Neural progenitor cell (in vitro differentiated cells): Measurements from ENCODE around the gene ZNF682. TPM values are rescaled to one million over a fixed set of nuclear protein-coding genes. Genes with fewer than 3 reads are reported as not detected.
"Not testable (repeated sequence)": the region's sequence is repeated elsewhere in the genome, so short reads cannot be mapped to it uniquely, and the experiment has no call there.

ENCODE experiments used
- DNase-seq: peaks from one replicate; pipeline ENCODE4 v3.0.0-alpha.2; 2016; ENCODE audit warnings: low spot score
- H2AFZ ChIP-seq: fragments of 200-600 bp; sonication (generic); replicated peaks from 2 replicates; pipeline ENCODE4 v1.6.1; 2016; ENCODE audit warnings: antibody characterized with exemption
- H3F3A ChIP-seq: fragments of 200-600 bp; sonication (generic); 2 replicates; pipeline ENCODE4 v1.6.1; 2016; ENCODE audit warnings: antibody characterized with exemption, low read depth
- H3K27ac ChIP-seq: fragments of 200-600 bp; sonication (generic); 2 replicates; pipeline ENCODE4 v1.5.1; 2016; ENCODE audit warnings: mild to moderate bottlenecking
- H3K27me3 ChIP-seq: fragments of 200-600 bp; sonication (generic); 2 replicates; pipeline ENCODE4 v1.6.1; 2016; ENCODE audit warnings: mild to moderate bottlenecking, moderate library complexity
- H3K36me3 ChIP-seq: fragments of 200-600 bp; sonication (generic); 2 replicates; pipeline ENCODE4 v1.5.1; 2016
- H3K4me1 ChIP-seq: fragments of 200-600 bp; sonication (generic); 2 replicates; pipeline ENCODE4 v1.6.1; 2016; ENCODE audit warnings: mixed run types
- H3K4me2 ChIP-seq: fragments of 200-600 bp; sonication (generic); 2 replicates; pipeline ENCODE4 v1.6.1; 2016
- H3K4me3 ChIP-seq: fragments of 200-600 bp; sonication (generic); 2 replicates; pipeline ENCODE4 v1.5.1; 2016
- H3K79me2 ChIP-seq: fragments of 200-600 bp; sonication (generic); 2 replicates; pipeline ENCODE4 v1.6.1; 2016; ENCODE audit warnings: low read depth
- H3K9ac ChIP-seq: fragments of 200-600 bp; sonication (generic); 2 replicates; pipeline ENCODE4 v1.6.1; 2016
- H3K9me3 ChIP-seq: fragments of 200-600 bp; sonication (generic); 2 replicates; pipeline ENCODE4 v1.5.1; 2016; ENCODE audit warnings: low read depth
- H4K20me1 ChIP-seq: fragments of 200-600 bp; sonication (generic); 2 replicates; pipeline ENCODE4 v1.6.1; 2016; ENCODE audit warnings: low read depth
- H3K27ac Mint-ChIP-seq: 3 replicates; pipeline ENCODE4 v1.8.0; 2021; ENCODE audit warnings: mixed read lengths
- H3K27me3 Mint-ChIP-seq: 2 replicates; pipeline ENCODE4 v1.8.0; 2022; ENCODE audit warnings: low read depth, mild to moderate bottlenecking, inconsistent platforms, moderate library complexity, mixed read lengths; ENCODE audit not compliant: insufficient read depth
- H3K36me3 Mint-ChIP-seq: 3 replicates; pipeline ENCODE4 v1.8.0; 2021; ENCODE audit warnings: mixed read lengths
- H3K4me1 Mint-ChIP-seq: 3 replicates; pipeline ENCODE4 v1.8.0; 2021; ENCODE audit warnings: mixed read lengths
- H3K4me3 Mint-ChIP-seq: 3 replicates; pipeline ENCODE4 v1.8.0; 2021; ENCODE audit warnings: mild to moderate bottlenecking, moderate library complexity, mixed read lengths
- H3K9me3 Mint-ChIP-seq: 3 replicates; pipeline ENCODE4 v1.8.0; 2020; ENCODE audit warnings: mixed read lengths
- CTCF ChIP-seq: fragments of 200-600 bp; sonication (generic); IDR thresholded peaks from 2 replicates; pipeline ENCODE4 v1.5.1; 2017; ENCODE audit warnings: antibody characterized with exemption, mild to moderate bottlenecking
- EZH2 ChIP-seq: fragments of 200-600 bp; sonication (generic); IDR thresholded peaks from 2 replicates; pipeline ENCODE4 v1.6.1; 2017; ENCODE audit warnings: antibody characterized with exemption, mild to moderate bottlenecking, moderate library complexity
- EZH2phosphoT487 ChIP-seq: fragments of 200-600 bp; sonication (generic); IDR thresholded peaks from 2 replicates; pipeline ENCODE4 v1.6.1; 2017; ENCODE audit warnings: antibody characterized with exemption
- total RNA-seq: library from RNA; depleted of rRNA; stranded (reverse); fragments of >200 nt; gene quantifications from 2 replicates; pipeline ENCODE4 v1.2.3, GENCODE V29; 2015; ENCODE audit warnings: low replicate concordance

Gene ZNF682
- total RNA-seq, 1 donor from 2014 or later, result 26.9 TPM

- no peaks in the 10 kb centered on the region for H3K4me1 Mint-ChIP-seq
- H3K27me3 ChIP-seq, result peaks cover 15% of the 10 kb centered on the region
Observed at GRCh38 chr19:20066861-20067260, 27.6 kb upstream of the ZNF682 start.

GRCh38 chr19:20060282-20060681 lies 21.0 kb upstream of the ZNF682 start:
- no peak for DNase-seq
- peaks cover 14% of the 10 kb centered on the region for H3K9me3 Mint-ChIP-seq
- Histone ChIP-seq H3F3A (no peaks in the 10 kb centered on the region), H4K20me1 (no peaks in the 10 kb centered on the region), H2AFZ (no peak overlapping the region), H3K27me3 (no peaks in the 10 kb centered on the region), H3K4me2 (no peak overlapping the region), H3K4me1 (no peaks in the 10 kb centered on the region), H3K4me3 (no peak overlapping the region), H3K9me3 (no peaks in the 10 kb centered on the region), H3K79me2 (no peaks in the 10 kb centered on the region), H3K36me3 (no peaks in the 10 kb centered on the region), H3K9ac (no peak overlapping the region), H3K27ac (no peak overlapping the region)
- no peak overlapping the region for H3K27ac Mint-ChIP-seq
- no peaks in the 10 kb centered on the region for H3K4me1 Mint-ChIP-seq
- peaks cover 10% of the 10 kb centered on the region for H3K27me3 Mint-ChIP-seq
- no peak overlapping the region for H3K4me3 Mint-ChIP-seq
- H3K36me3 Mint-ChIP-seq, result no peaks in the 10 kb centered on the region
- TF ChIP-seq EZH2phosphoT487 (no peak), EZH2 (no peak), CTCF (no peak)

More at GRCh38 chr19:20066861-20067260, 27.6 kb upstream of the ZNF682 start:
- H3K27me3 Mint-ChIP-seq, result peaks cover 4% of the 10 kb centered on the region
- no peak overlapping the region for H3K27ac Mint-ChIP-seq
- no peaks in the 10 kb centered on the region for H3K9me3 ChIP-seq
- peaks cover 5% of the 10 kb centered on the region for H3K4me1 ChIP-seq
- H3K9ac ChIP-seq, result no peak overlapping the region
- H2AFZ ChIP-seq, result no peak overlapping the region
- no peak overlapping the region for H3K4me3 ChIP-seq
- H3K79me2 ChIP-seq, result no peaks in the 10 kb centered on the region
- no peaks in the 10 kb centered on the region for H3F3A ChIP-seq
- H3K36me3 ChIP-seq, result no peaks in the 10 kb centered on the region
- no peak for DNase-seq
- no peak overlapping the region for H3K27ac ChIP-seq
- no peak overlapping the region for H3K4me3 Mint-ChIP-seq
- no peaks in the 10 kb centered on the region for H4K20me1 ChIP-seq
- no peak overlapping the region for H3K4me2 ChIP-seq
- TF ChIP-seq EZH2phosphoT487 (no peak), EZH2 (no peak), CTCF (no peak)
- H3K36me3 Mint-ChIP-seq, result no peaks in the 10 kb centered on the region
- peaks cover 44% of the 10 kb centered on the region for H3K9me3 Mint-ChIP-seq

- H3K27ac ChIP-seq, H4K20me1 ChIP-seq, H3K27me3 ChIP-seq, H3K4me1 Mint-ChIP-seq, DNase-seq, H3K4me2 ChIP-seq, H3K36me3 ChIP-seq, H3K36me3 Mint-ChIP-seq, H3K4me1 ChIP-seq, H3K9me3 ChIP-seq, H3K79me2 ChIP-seq, H3F3A ChIP-seq, H3K9ac ChIP-seq, H3K27me3 Mint-ChIP-seq, H3K4me3 ChIP-seq, H3K27ac Mint-ChIP-seq, H3K4me3 Mint-ChIP-seq, H2AFZ ChIP-seq, H3K9me3 Mint-ChIP-seq: not testable (repeated sequence)
Observed at GRCh38 chr19:20058738-20059137, 19.4 kb upstream of the ZNF682 start.

GRCh38 chr19:20051841-20052768 lies 12.8 kb upstream of the ZNF682 start:
- Mint-ChIP-seq H3K36me3 (no peaks in the 10 kb centered on the region), H3K27me3 (peaks cover 3% of the 10 kb centered on the region), H3K27ac (peak overlapping the region; percentile 94), H3K4me3 (peak overlapping the region; percentile 93), H3K9me3 (peaks cover 26% of the 10 kb centered on the region), H3K4me1 (no peaks in the 10 kb centered on the region)
- peak overlapping the region; percentile 68 for H3K4me3 ChIP-seq
- H4K20me1 ChIP-seq, result no peaks in the 10 kb centered on the region
- TF ChIP-seq EZH2 (no peak), CTCF (no peak), EZH2phosphoT487 (no peak)
- H3F3A ChIP-seq, result peaks cover 7% of the 10 kb centered on the region
- peak overlapping the region; percentile 100 for H2AFZ ChIP-seq
- peaks cover 3% of the 10 kb centered on the region for H3K4me1 ChIP-seq
- H3K27ac ChIP-seq, result peak overlapping the region; percentile 61
- peak overlapping the region; percentile 22 for H3K9ac ChIP-seq
- no peaks in the 10 kb centered on the region for H3K9me3 ChIP-seq
- peak overlapping the region; percentile 93 for H3K4me2 ChIP-seq
- no peaks in the 10 kb centered on the region for H3K27me3 ChIP-seq
- H3K36me3 ChIP-seq, result no peaks in the 10 kb centered on the region
- H3K79me2 ChIP-seq, result no peaks in the 10 kb centered on the region
- DNase-seq, result peak; percentile 98

GRCh38 chr19:20045742-20046141 lies 6.4 kb upstream of the ZNF682 start:
- H3K4me3 Mint-ChIP-seq, H3K9me3 ChIP-seq, H3K27me3 ChIP-seq, H3F3A ChIP-seq, H3K4me1 ChIP-seq, H3K27ac Mint-ChIP-seq, H3K4me1 Mint-ChIP-seq, H3K4me3 ChIP-seq, H3K9ac ChIP-seq, H4K20me1 ChIP-seq, H3K36me3 ChIP-seq, H3K27me3 Mint-ChIP-seq, DNase-seq, H3K27ac ChIP-seq, H3K36me3 Mint-ChIP-seq, H3K79me2 ChIP-seq: not testable (repeated sequence)
- peaks cover 31% of the 10 kb centered on the region for H3K9me3 Mint-ChIP-seq
- Histone ChIP-seq H2AFZ (peak overlapping the region; percentile 57), H3K4me2 (peak overlapping the region; percentile 18)
